Ishikawa (cell line): Measurements from ENCODE around the gene PRR14.

Experiments
- CREB1 ChIP-seq: IDR thresholded peaks from 2 replicates; pipeline ENCODE4 v1.6.1; 2012; ENCODE audit warnings: low read depth
- RAD21 ChIP-seq: IDR thresholded peaks from 2 replicates; pipeline ENCODE4 v1.6.1; 2012; ENCODE audit warnings: low read depth
- YY1 ChIP-seq: IDR thresholded peaks from 2 replicates; pipeline ENCODE4 v1.6.1; 2012; ENCODE audit warnings: low read depth
- ZBTB7A ChIP-seq: IDR thresholded peaks from 2 replicates; pipeline ENCODE4 v1.6.1; 2012; ENCODE audit warnings: low read depth

GRCh38 chr16:30692396-30693064 lies 41.8 kb downstream of the PRR14 start:
- no peak for TF ChIP-seq ZBTB7A
- TF ChIP-seq YY1, result no peak
- no peak for TF ChIP-seq CREB1
- no peak for TF ChIP-seq RAD21
